ENCODE results near the gene ERGIC1. TPM values are rescaled to one million over a fixed set of nuclear protein-coding genes. Genes with fewer than 3 reads are reported as not detected.

Gene ERGIC1
- total and polyA plus RNA-seq, 4 experiments from 2014 or later = 10.6 to 51.0 (median 32.3) TPM

- intact Hi-C loops (cut with micrococcal nuclease) = no loop called here
- H3K36me3 Mint-ChIP-seq = peaks cover 0 to 5% of the 10 kb centered on the region in 2 donors
- Histone ChIP-seq H3K4me1 (ENCODE audit: insufficient read depth, low read length) (peaks cover 4% of the 10 kb centered on the region), H3K27ac (ENCODE audit: low read depth, low read length) (no peak overlapping the region), H3K9me3 (ENCODE audit: control insufficient read depth in 1 of 2, low read length in 2 of 2) (no peaks in the 10 kb centered on the region), H3K27me3 (ENCODE audit: insufficient read depth, low read length) (no peaks in the 10 kb centered on the region), H3K4me3 (ENCODE audit: low read length in 2 of 2) (no peak overlapping the region), H3K36me3 (ENCODE audit: insufficient read depth, low read length) (peaks cover 3% of the 10 kb centered on the region)
- H3K27me3 Mint-ChIP-seq = no peaks in the 10 kb centered on the region
- H3K9me3 Mint-ChIP-seq = no peaks in the 10 kb centered on the region
- ChIA-PET POLR2A (ENCODE audit: partially characterized antibody) (interaction anchor here (0.6 to 0.8 kb wide), 2 partner anchors 96 to 97 kb away, joined by 3 read pairs; partner anchors contain the start of gene DUSP1), CTCF (ENCODE audit: partially characterized antibody) (interaction anchor here (1.0 to 1.1 kb wide), 2 partner anchors 96 to 153 kb away, joined by 3 to 5 read pairs; no protein-coding TSS in a partner anchor)
- DNase-seq = no peak
- peaks cover 9 to 27% (median 16%) of the 10 kb centered on the region in 4 donors for H3K4me1 Mint-ChIP-seq
- no peak overlapping the region for H3K4me3 Mint-ChIP-seq
- H3K27ac Mint-ChIP-seq = peak overlapping the region in 2 of 7 donors; percentile 24 to 29
Measured at GRCh38 chr5:172867761-172868435, 33.8 kb downstream of the ERGIC1 start.

GRCh38 chr5:172868436-172868923 lies 34.4 kb downstream of the ERGIC1 start:
- Mint-ChIP-seq H3K9me3 (no peaks in the 10 kb centered on the region), H3K27me3 (no peaks in the 10 kb centered on the region), H3K4me3 (no peak overlapping the region), H3K4me1 (peaks cover 9 to 25% (median 15%) of the 10 kb centered on the region in 4 donors), H3K36me3 (peaks cover 0 to 4% of the 10 kb centered on the region in 2 donors), H3K27ac (peak overlapping the region in 2 of 7 donors; percentile 17 to 75)
- no peaks in the 10 kb centered on the region for H3K27me3 ChIP-seq (ENCODE audit: insufficient read depth, low read length)
- POLR2A ChIA-PET (ENCODE audit: partially characterized antibody) = interaction anchor here (0.6 to 2.7 kb wide), 5 partner anchors 91 to 104 kb away, joined by 3 to 9 read pairs (median 3); partner anchors contain the start of gene DUSP1
- peaks cover 4% of the 10 kb centered on the region for H3K4me1 ChIP-seq (ENCODE audit: insufficient read depth, low read length)
- H3K9me3 ChIP-seq (ENCODE audit: control insufficient read depth in 1 of 2, low read length in 2 of 2) = no peaks in the 10 kb centered on the region
- CTCF ChIA-PET (ENCODE audit: partially characterized antibody) = interaction anchor here (1.0 to 1.1 kb wide), 2 partner anchors 96 to 154 kb away, joined by 3 to 5 read pairs; no protein-coding TSS in a partner anchor
- DNase-seq = no peak
- intact Hi-C loops (cut with micrococcal nuclease) = no loop called here
- no peak overlapping the region for H3K27ac ChIP-seq (ENCODE audit: low read depth, low read length)
- peaks cover 3% of the 10 kb centered on the region for H3K36me3 ChIP-seq (ENCODE audit: insufficient read depth, low read length)
- H3K4me3 ChIP-seq (ENCODE audit: low read length in 2 of 2) = no peak overlapping the region

DNA sequence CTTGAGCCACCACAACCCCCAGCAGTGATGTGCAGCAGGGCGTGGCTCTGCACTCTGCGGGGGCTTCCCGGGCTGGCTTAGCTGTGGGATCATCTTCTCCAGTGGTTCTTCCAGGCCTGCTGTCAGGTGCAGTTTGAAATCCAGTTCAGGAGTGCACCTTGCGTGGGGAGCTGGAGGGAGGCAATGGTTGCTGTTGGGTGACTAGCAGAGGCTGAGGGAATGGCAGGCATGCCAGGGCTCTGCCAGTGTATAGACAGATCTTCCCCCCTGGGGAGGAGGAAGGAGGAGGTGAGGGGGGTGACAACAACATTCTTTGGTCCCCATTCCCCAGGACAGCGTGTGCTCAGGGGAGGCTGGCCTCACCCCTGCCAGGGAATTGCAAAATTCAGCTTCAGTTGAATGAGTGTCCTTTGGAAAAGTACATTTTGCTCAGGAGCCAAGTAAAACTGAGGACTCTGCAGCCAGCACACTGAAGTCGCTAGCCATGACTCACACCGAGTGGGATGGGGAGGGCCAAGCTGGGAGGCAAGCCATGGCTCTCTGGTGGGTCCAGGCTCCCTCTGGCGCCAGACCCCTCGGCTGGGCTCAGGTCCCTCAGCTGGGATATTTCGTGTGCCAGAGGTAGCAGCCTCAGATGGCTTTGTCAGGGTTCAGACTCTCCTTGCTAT lies 35.0 kb downstream of the ERGIC1 start:
- ChIA-PET CTCF (ENCODE audit: partially characterized antibody) (interaction anchor here (1.0 kb wide), 1 partner anchor 153 kb away, joined by 4 read pairs; no protein-coding TSS in a partner anchor), POLR2A (ENCODE audit: partially characterized antibody) (interaction anchor here (1.0 to 2.7 kb wide), 3 partner anchors 92 to 104 kb away, joined by 3 to 9 read pairs (median 6); partner anchors contain the start of gene DUSP1)
- Histone ChIP-seq H3K4me3 (ENCODE audit: low read length in 2 of 2) (no peak overlapping the region), H3K36me3 (ENCODE audit: insufficient read depth, low read length) (peaks cover 3% of the 10 kb centered on the region), H3K9me3 (ENCODE audit: control insufficient read depth in 1 of 2, low read length in 2 of 2) (no peaks in the 10 kb centered on the region), H3K27me3 (ENCODE audit: insufficient read depth, low read length) (no peaks in the 10 kb centered on the region), H3K27ac (ENCODE audit: low read depth, low read length) (no peak overlapping the region), H3K4me1 (ENCODE audit: insufficient read depth, low read length) (peaks cover 4% of the 10 kb centered on the region)
- Mint-ChIP-seq H3K27ac (no peak overlapping the region), H3K4me3 (no peak overlapping the region), H3K9me3 (no peaks in the 10 kb centered on the region), H3K27me3 (no peaks in the 10 kb centered on the region), H3K36me3 (no peaks in the 10 kb centered on the region), H3K4me1 (peaks cover 9 to 22% (median 13%) of the 10 kb centered on the region in 4 donors)
- intact Hi-C loops (cut with micrococcal nuclease) = no loop called here
- DNase-seq = no peak

- DNase-seq = no peak
- no peak overlapping the region for H3K4me3 Mint-ChIP-seq
- Histone ChIP-seq H3K4me1 (ENCODE audit: insufficient read depth, low read length) (peaks cover 4% of the 10 kb centered on the region), H3K27ac (ENCODE audit: low read depth, low read length) (no peak overlapping the region), H3K4me3 (ENCODE audit: low read length in 2 of 2) (no peak overlapping the region), H3K9me3 (ENCODE audit: control insufficient read depth in 1 of 2, low read length in 2 of 2) (no peaks in the 10 kb centered on the region), H3K27me3 (ENCODE audit: insufficient read depth, low read length) (no peaks in the 10 kb centered on the region), H3K36me3 (ENCODE audit: insufficient read depth, low read length) (peaks cover 3% of the 10 kb centered on the region)
- POLR2A ChIA-PET (ENCODE audit: partially characterized antibody) = interaction anchor here (1.0 to 2.7 kb wide), 3 partner anchors 92 to 105 kb away, joined by 3 to 9 read pairs (median 6); partner anchors contain the start of gene DUSP1
- CTCF ChIA-PET (ENCODE audit: partially characterized antibody) = interaction anchor here (1.0 kb wide), 1 partner anchor 153 kb away, joined by 4 read pairs; no protein-coding TSS in a partner anchor
- no peaks in the 10 kb centered on the region for H3K27me3 Mint-ChIP-seq
- no peaks in the 10 kb centered on the region for H3K9me3 Mint-ChIP-seq
- H3K4me1 Mint-ChIP-seq = peaks cover 11 to 26% (median 13%) of the 10 kb centered on the region in 4 donors
- no peaks in the 10 kb centered on the region for H3K36me3 Mint-ChIP-seq
- H3K27ac Mint-ChIP-seq = no peak overlapping the region
- intact Hi-C loops (cut with micrococcal nuclease) = no loop called here
Measured at GRCh38 chr5:172869691-172870090, 35.6 kb downstream of the ERGIC1 start.

DNA sequence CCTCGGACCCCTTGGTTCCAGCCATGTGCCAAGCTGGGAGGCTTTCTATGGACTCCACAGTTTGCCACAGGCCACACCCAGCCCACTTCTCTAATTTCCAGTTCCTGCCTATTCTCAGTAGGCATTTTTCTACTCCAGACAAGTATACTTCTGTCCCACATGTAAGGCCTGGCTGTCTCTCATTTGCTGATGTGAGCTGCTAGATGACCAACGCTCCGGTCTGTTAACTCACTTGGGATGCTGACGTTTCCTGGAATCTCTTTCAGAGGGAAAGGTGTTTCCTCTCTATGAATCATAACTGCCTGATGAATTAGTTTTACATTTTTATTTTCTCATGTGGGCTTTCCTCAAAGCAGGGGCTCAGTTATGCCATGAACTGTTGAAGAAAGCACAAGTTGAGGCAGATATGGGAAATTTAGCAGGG lies 36.3 kb downstream of the ERGIC1 start:
- DNase-seq = no peak
- peaks cover 4% of the 10 kb centered on the region for H3K4me1 ChIP-seq (ENCODE audit: insufficient read depth, low read length)
- H3K36me3 Mint-ChIP-seq = no peaks in the 10 kb centered on the region
- H3K9me3 ChIP-seq (ENCODE audit: control insufficient read depth in 1 of 2, low read length in 2 of 2) = no peaks in the 10 kb centered on the region
- no peak overlapping the region for H3K4me3 Mint-ChIP-seq
- no peak overlapping the region for H3K27ac ChIP-seq (ENCODE audit: low read depth, low read length)
- no peaks in the 10 kb centered on the region for H3K27me3 ChIP-seq (ENCODE audit: insufficient read depth, low read length)
- H3K4me3 ChIP-seq (ENCODE audit: low read length in 2 of 2) = no peak overlapping the region
- intact Hi-C loops (cut with micrococcal nuclease) = no loop called here
- H3K9me3 Mint-ChIP-seq = no peaks in the 10 kb centered on the region
- no peaks in the 10 kb centered on the region for H3K27me3 Mint-ChIP-seq
- H3K4me1 Mint-ChIP-seq = peaks cover 11 to 26% (median 13%) of the 10 kb centered on the region in 4 donors
- POLR2A ChIA-PET (ENCODE audit: partially characterized antibody) = interaction anchor here (2.7 kb wide), 1 partner anchor 99 kb away, joined by 9 read pairs; the partner anchor contains the start of gene DUSP1
- no peak overlapping the region for H3K27ac Mint-ChIP-seq
- CTCF ChIA-PET (ENCODE audit: partially characterized antibody) = no interaction called here
- peaks cover 3% of the 10 kb centered on the region for H3K36me3 ChIP-seq (ENCODE audit: insufficient read depth, low read length)

- Histone ChIP-seq H3K27me3 (ENCODE audit: insufficient read depth, low read length) (no peaks in the 10 kb centered on the region), H3K4me3 (ENCODE audit: low read length in 2 of 2) (no peak overlapping the region), H3K4me1 (ENCODE audit: insufficient read depth, low read length) (peaks cover 4% of the 10 kb centered on the region), H3K36me3 (ENCODE audit: insufficient read depth, low read length) (peaks cover 3% of the 10 kb centered on the region), H3K27ac (ENCODE audit: low read depth, low read length) (no peak overlapping the region), H3K9me3 (ENCODE audit: control insufficient read depth in 1 of 2, low read length in 2 of 2) (no peaks in the 10 kb centered on the region)
- no peak overlapping the region for H3K27ac Mint-ChIP-seq
- H3K4me3 Mint-ChIP-seq = no peak overlapping the region
- H3K9me3 Mint-ChIP-seq = no peaks in the 10 kb centered on the region
- POLR2A ChIA-PET (ENCODE audit: partially characterized antibody) = interaction anchor here (2.7 kb wide), 1 partner anchor 99 kb away, joined by 9 read pairs; the partner anchor contains the start of gene DUSP1
- H3K36me3 Mint-ChIP-seq = no peaks in the 10 kb centered on the region
- intact Hi-C loops (cut with micrococcal nuclease) = no loop called here
- DNase-seq = no peak
- H3K4me1 Mint-ChIP-seq = peaks cover 10 to 28% (median 12%) of the 10 kb centered on the region in 4 donors
- H3K27me3 Mint-ChIP-seq = no peaks in the 10 kb centered on the region
- CTCF ChIA-PET (ENCODE audit: partially characterized antibody) = no interaction called here
Measured at GRCh38 chr5:172870715-172871461, 36.8 kb downstream of the ERGIC1 start.

Data from CD4-positive, alpha-beta memory T cell (primary cell).